GM12892 (cell line): ENCODE measurements around the gene SLC3A2.

Experiments used
- POLR2A ChIP-seq: IDR thresholded peaks from 2 replicates; pipeline ENCODE4 v1.6.1; 2011; ENCODE audit warnings: low read depth, low read length, control low read depth
- POLR2AphosphoS5 ChIP-seq: IDR thresholded peaks from 2 replicates; pipeline ENCODE4 v1.6.1; 2011; ENCODE audit warnings: low read depth, low read length, control low read depth

DNA sequence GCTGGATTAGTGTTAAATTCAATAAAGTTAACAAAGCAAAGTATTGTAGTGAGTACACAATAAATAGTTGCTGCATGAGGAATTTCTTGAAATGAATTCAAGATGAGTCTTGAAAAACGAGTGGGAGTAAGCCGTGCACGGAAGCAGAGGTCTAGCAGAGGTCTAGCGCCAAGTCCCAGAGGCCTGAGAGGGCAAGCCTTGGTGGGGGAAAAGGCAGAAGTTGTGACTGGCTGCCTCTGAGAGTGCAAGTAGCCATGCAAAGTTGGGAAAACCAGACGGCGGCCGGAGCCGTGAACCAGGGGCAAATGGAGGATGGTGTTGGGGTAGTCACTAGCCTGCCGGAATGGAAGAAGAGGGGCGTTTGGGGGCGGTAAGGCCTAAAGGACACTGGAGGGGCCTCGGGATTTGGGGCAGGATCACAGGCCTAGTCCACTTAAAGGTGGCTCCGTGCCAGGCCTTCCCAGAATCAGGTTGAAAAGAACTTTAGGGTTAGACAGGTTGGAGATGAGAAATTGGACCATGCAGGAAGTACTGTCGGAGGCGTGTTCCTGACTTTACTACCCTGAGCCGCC is 379 bp upstream of the SLC3A2 start:
- TF ChIP-seq POLR2AphosphoS5, result no peak
- TF ChIP-seq POLR2A, result no peak
